Glutamatergic neuron (in vitro differentiated cells): ENCODE results near the gene INSYN1. TPM values are rescaled to one million over a fixed set of nuclear protein-coding genes. Genes with fewer than 3 reads are reported as not detected.

Source experiments
- DNase-seq: peaks from one replicate; pipeline ENCODE4 v3.0.0; 2022
- H3K27ac Mint-ChIP-seq: one replicate; pipeline ENCODE4 v1.8.0; 2020; ENCODE audit warnings: mild to moderate bottlenecking, mixed read lengths, inconsistent platforms; ENCODE audit not compliant: unreplicated experiment
- H3K27me3 Mint-ChIP-seq: one replicate; pipeline ENCODE4 v1.8.0; 2020; ENCODE audit warnings: mild to moderate bottlenecking, moderate library complexity, mixed read lengths, inconsistent platforms; ENCODE audit not compliant: unreplicated experiment
- H3K36me3 Mint-ChIP-seq: one replicate; pipeline ENCODE4 v1.8.0; 2020; ENCODE audit warnings: mild to moderate bottlenecking, mixed read lengths, inconsistent platforms; ENCODE audit not compliant: unreplicated experiment
- H3K4me1 Mint-ChIP-seq: one replicate; pipeline ENCODE4 v1.8.0; 2020; ENCODE audit warnings: mild to moderate bottlenecking, low read depth, mixed read lengths, inconsistent platforms; ENCODE audit not compliant: unreplicated experiment
- H3K4me3 Mint-ChIP-seq: one replicate; pipeline ENCODE4 v1.8.0; 2020; ENCODE audit warnings: mild to moderate bottlenecking, mixed read lengths, inconsistent platforms; ENCODE audit not compliant: unreplicated experiment
- H3K9me3 Mint-ChIP-seq: one replicate; pipeline ENCODE4 v1.8.0; 2020; ENCODE audit warnings: mild to moderate bottlenecking, moderate library complexity, mixed read lengths, inconsistent platforms; ENCODE audit not compliant: unreplicated experiment
- long read RNA-seq: library from polyadenylated mRNA; unstranded; transcript quantifications from one replicate; pipeline ENCODE4 v2.0.0, GENCODE V29; 2020; ENCODE audit not compliant: unreplicated experiment
- total RNA-seq: library from RNA; stranded (reverse); fragmentation: NEBNext Ultra II Directional; extraction: Animal tissue kit (Norgen Biotek cat#: 25700); gene quantifications from one replicate; pipeline ENCODE4 v1.2.1, GENCODE V29; 2021; ENCODE audit not compliant: unreplicated experiment
- TF ChIP-seq, protein P1 (sequence below): fragments of 200-600 bp; sonication (generic); IDR thresholded peaks from one replicate; pipeline ENCODE4 v1.5.0; 2021; ENCODE audit not compliant: partially characterized antibody, unreplicated experiment

The INSYN1 gene
- 86.6 TPM for total RNA-seq
- long read RNA-seq = 0 reads

GRCh38 chr15:73753250-73754130 is at the start of gene INSYN1:
Gene INSYN1, minus strand, starts transcription at chr15:73753351. Its CDS starts 2,221 bp downstream, at chr15:73751130.
- H3K27ac Mint-ChIP-seq = peak within 1 kb of the TSS; percentile 11
- peaks cover 14% of the 10 kb centered on the region for H3K9me3 Mint-ChIP-seq
- DNase-seq = peak; percentile 71
- H3K36me3 Mint-ChIP-seq = no peaks in the 10 kb centered on the region
- H3K4me3 Mint-ChIP-seq = peak within 1 kb of the TSS; percentile 83
- H3K4me1 Mint-ChIP-seq = peaks cover 38% of the 10 kb centered on the region
- peaks cover 18% of the 10 kb centered on the region for H3K27me3 Mint-ChIP-seq
- TF ChIP-seq, protein P1, sequence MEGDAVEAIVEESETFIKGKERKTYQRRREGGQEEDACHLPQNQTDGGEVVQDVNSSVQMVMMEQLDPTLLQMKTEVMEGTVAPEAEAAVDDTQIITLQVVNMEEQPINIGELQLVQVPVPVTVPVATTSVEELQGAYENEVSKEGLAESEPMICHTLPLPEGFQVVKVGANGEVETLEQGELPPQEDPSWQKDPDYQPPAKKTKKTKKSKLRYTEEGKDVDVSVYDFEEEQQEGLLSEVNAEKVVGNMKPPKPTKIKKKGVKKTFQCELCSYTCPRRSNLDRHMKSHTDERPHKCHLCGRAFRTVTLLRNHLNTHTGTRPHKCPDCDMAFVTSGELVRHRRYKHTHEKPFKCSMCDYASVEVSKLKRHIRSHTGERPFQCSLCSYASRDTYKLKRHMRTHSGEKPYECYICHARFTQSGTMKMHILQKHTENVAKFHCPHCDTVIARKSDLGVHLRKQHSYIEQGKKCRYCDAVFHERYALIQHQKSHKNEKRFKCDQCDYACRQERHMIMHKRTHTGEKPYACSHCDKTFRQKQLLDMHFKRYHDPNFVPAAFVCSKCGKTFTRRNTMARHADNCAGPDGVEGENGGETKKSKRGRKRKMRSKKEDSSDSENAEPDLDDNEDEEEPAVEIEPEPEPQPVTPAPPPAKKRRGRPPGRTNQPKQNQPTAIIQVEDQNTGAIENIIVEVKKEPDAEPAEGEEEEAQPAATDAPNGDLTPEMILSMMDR = no peak

DNA sequence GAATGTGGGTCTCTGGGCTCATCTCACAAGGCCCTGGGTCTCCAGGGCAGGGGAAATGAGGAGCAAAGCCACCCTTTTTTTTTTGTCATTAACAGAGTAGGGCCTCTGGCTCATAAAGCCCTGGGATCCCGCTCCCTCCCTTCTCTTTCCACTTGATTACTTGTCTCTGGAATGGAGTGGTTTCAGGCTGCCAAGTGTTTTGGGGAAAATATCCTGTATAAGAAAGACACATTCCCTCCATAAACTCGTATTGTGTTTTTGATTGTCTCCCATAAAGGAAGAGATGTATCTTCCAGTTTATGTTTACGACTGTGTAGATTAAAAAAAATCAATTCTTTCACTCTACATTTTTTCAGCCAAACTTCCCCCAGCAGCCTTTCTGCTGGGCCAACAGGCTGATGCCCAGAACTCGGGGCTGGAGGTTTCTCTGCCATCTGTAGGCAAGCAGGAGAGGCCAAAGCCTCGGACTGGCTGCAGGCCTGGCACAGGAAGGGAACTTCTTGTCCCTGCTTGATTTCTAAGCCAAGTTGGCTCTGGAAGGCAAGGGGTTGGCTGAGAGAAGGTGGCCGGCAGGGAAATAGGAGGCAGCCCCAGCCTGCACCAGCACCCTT is 49.4 kb upstream of the INSYN1 start:
- no peak for DNase-seq
- TF ChIP-seq, protein P1 = no peak
- Mint-ChIP-seq H3K27ac (no peak overlapping the region), H3K9me3 (peaks cover 9% of the 10 kb centered on the region), H3K4me3 (no peak overlapping the region), H3K36me3 (peaks cover 6% of the 10 kb centered on the region), H3K4me1 (peaks cover 6% of the 10 kb centered on the region), H3K27me3 (peaks cover 5% of the 10 kb centered on the region)

DNA sequence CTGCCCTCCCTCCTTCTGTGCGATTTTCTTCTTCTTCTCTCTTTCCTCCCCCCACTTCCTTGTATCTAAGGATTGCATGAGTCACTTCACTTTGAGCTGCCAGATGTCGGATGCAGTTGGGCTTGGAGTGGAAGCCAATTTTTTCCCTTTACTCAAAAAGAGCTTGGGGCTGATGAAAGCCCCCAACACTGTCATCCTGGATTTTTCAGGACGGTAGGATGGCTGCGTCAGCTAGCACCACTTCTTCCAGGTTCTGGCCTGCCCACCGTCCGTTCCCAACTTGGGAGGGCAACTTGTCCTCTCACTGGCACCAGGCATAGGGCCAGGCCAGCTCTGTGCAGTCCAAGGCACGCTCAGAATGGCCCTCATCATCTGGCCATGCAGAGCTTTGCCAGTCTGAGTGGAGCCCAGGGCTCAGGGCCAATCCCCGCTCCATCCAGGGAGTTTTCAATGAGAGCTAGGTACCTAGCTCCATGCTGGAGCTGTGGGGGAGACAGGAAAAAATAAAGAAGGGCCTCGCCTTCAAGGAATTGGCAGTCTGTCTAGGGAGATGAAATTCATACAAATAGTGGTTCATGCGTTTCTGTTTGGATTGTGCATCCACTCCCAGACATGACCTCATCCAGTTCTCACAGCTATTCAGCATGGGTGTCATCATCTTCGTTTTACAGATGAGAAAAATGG is 47.7 kb upstream of the INSYN1 start:
- Mint-ChIP-seq H3K36me3 (peaks cover 6% of the 10 kb centered on the region), H3K9me3 (peaks cover 5% of the 10 kb centered on the region), H3K27me3 (peaks cover 3% of the 10 kb centered on the region), H3K27ac (no peak overlapping the region), H3K4me1 (peaks cover 6% of the 10 kb centered on the region), H3K4me3 (peak overlapping the region; percentile 23)
- DNase-seq = no peak
- TF ChIP-seq, protein P1 = no peak

DNA sequence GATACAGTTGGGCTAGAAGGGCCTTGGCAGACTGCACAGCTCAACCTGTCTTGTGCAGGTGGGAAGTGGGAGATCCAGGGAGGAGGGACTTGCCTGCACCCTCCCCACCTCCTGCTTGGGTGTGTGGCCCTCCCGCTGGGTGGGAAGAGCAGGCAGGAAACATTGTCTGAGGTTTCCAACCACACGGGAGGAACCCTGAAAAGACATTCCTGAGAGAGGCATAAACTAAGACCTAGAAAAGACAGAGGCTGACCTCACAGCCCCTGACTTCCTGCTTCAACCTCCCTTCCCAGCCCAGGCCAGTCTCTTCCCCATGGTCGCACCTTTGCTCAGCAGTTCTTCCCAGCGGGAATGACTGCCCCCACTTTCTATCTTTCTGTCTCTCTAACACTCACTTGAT is 46.3 kb upstream of the INSYN1 start:
- Mint-ChIP-seq H3K36me3 (peaks cover 6% of the 10 kb centered on the region), H3K4me1 (peaks cover 4% of the 10 kb centered on the region), H3K9me3 (peaks cover 3% of the 10 kb centered on the region), H3K4me3 (no peak overlapping the region), H3K27me3 (peaks cover 3% of the 10 kb centered on the region), H3K27ac (no peak overlapping the region)
- TF ChIP-seq, protein P1 = no peak
- DNase-seq = no peak
